ENCODE results near the gene MT1M. TPM values are rescaled to one million over a fixed set of nuclear protein-coding genes. Genes with fewer than 3 reads are reported as not detected.
A peak's percentile ranks its signal among the peaks of the same experiment; 100 is the strongest.

MT1M gene
- total RNA-seq, 1 experiment from 2014 or later, result 1.8 TPM

GRCh38 chr16:56594292-56594619, 38.2 kb upstream of the MT1M start:
- BruUV-seq (replicated peaks), result no TSS peak
- ChIA-PET CTCF (no interaction called here), POLR2A (no interaction called here)
- H3K27ac ChIP-seq (ENCODE audit: low read length), result no peak overlapping the region
- intact Hi-C loops (cut with micrococcal nuclease; ENCODE audit: unreplicated experiment) (no loop called here), in situ Hi-C loops (cut with HindIII; ENCODE audit: low pct_unique_long_range_greater_than_20kb, low sequenced_read_pairs) (no loop called here)
- DNase-seq (ENCODE audit: low read depth, low spot score) (no peak), ATAC-seq (no peak)
- no peak for TF ChIP-seq POLR2AphosphoS5 (IDR thresholded peaks at IDR 0.05; ENCODE audit: low read depth, low read length)
- H3K9me3 ChIP-seq (ENCODE audit: control insufficient read depth, insufficient read depth, low read depth, low read length), result no peaks in the 10 kb centered on the region
- H3K4me3 ChIP-seq (ENCODE audit: low read depth in 2 of 2, low read length in 2 of 2), result no peak overlapping the region
- no peaks in the 10 kb centered on the region for H3K36me3 ChIP-seq (ENCODE audit: control insufficient read depth, insufficient read depth, low read length)
- no peaks in the 10 kb centered on the region for H3K27me3 ChIP-seq (ENCODE audit: control insufficient read depth, insufficient read depth, low read length)
- H3K4me1 ChIP-seq (ENCODE audit: control insufficient read depth, insufficient read depth, low read length), result no peaks in the 10 kb centered on the region

DNA sequence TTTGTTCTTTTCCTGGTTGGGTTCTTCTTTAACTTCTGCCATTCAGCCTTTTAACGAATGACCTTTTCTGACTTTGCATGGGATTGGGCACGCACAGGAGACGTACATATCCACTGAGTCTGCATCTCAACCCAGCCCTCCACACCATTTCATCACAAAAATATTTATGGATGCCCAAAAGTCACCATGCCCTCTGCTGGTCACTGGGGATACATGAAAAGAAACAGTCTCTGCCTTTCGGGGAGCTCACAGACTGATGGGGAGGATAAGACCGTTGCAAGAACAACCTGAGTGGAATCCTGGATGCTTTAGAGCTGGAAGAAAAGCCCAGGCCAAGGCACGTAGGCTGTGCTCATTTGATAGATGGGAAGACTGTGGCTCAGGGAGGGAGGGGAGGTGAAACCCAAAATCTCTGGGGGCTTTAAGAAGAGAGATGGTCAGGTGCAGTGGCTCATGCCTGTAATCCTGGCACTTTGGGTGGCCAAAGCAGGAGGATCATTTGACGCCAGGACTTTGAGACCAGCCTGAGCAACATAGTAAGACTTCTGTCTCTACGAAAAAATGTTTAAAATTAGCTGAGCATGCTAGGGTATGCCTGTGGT, 32.0 kb upstream of the MT1M start:
- ATAC-seq (peak; percentile 82), DNase-seq (ENCODE audit: low read depth, low spot score) (no peak)
- H3K4me3 ChIP-seq (ENCODE audit: low read depth in 2 of 2, low read length in 2 of 2), result no peak overlapping the region; a peak in 1 of 4 replicates
- no peaks in the 10 kb centered on the region for H3K36me3 ChIP-seq (ENCODE audit: control insufficient read depth, insufficient read depth, low read length)
- TF ChIP-seq, protein P1, sequence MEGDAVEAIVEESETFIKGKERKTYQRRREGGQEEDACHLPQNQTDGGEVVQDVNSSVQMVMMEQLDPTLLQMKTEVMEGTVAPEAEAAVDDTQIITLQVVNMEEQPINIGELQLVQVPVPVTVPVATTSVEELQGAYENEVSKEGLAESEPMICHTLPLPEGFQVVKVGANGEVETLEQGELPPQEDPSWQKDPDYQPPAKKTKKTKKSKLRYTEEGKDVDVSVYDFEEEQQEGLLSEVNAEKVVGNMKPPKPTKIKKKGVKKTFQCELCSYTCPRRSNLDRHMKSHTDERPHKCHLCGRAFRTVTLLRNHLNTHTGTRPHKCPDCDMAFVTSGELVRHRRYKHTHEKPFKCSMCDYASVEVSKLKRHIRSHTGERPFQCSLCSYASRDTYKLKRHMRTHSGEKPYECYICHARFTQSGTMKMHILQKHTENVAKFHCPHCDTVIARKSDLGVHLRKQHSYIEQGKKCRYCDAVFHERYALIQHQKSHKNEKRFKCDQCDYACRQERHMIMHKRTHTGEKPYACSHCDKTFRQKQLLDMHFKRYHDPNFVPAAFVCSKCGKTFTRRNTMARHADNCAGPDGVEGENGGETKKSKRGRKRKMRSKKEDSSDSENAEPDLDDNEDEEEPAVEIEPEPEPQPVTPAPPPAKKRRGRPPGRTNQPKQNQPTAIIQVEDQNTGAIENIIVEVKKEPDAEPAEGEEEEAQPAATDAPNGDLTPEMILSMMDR (IDR thresholded peaks at IDR 0.05), result peak; percentile 79
- TF ChIP-seq TCF7L2 (IDR thresholded peaks at IDR 0.05; ENCODE audit: low read depth, low read length), result no peak
- peaks cover 8% of the 10 kb centered on the region for H3K4me1 ChIP-seq (ENCODE audit: control insufficient read depth, insufficient read depth, low read length)
- ChIA-PET POLR2A (no interaction called here), CTCF (interaction anchor here (0.6 to 1.1 kb wide), 5 partner anchors 14 to 114 kb away, joined by 3 to 12 read pairs (median 6); no protein-coding TSS in a partner anchor)
- H3K27ac ChIP-seq (ENCODE audit: low read length), result no peak overlapping the region
- in situ Hi-C loops (cut with HindIII; ENCODE audit: low pct_unique_long_range_greater_than_20kb, low sequenced_read_pairs) (no loop called here), intact Hi-C loops (cut with micrococcal nuclease; ENCODE audit: unreplicated experiment) (loop anchor here (2.0 kb wide), 1 partner anchor 86 kb away; no protein-coding TSS in a partner anchor)
- H3K9me3 ChIP-seq (ENCODE audit: control insufficient read depth, insufficient read depth, low read depth, low read length), result no peaks in the 10 kb centered on the region
- BruUV-seq (replicated peaks), result no TSS peak
- H3K27me3 ChIP-seq (ENCODE audit: control insufficient read depth, insufficient read depth, low read length), result no peaks in the 10 kb centered on the region

DNA sequence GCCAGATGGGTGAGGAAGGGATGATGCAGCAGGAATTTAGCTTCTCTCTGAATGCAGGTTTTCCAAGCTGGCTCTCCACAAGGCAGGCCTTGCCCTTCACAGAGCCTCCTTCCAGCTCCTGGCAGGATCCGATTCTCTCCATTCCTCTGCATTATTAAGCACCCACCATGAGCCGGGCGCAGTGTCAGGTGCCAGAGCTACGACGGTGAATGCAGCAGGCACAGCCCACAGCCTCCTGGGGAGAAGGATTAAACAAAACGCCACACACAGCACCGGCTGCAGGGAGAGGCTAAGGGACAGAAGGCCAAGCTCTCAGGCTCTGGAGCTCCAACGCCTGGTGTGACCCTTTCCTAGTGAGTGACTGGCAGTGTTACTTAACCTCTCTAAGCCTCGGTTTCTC, 31.1 kb upstream of the MT1M start:
- intact Hi-C loops (cut with micrococcal nuclease; ENCODE audit: unreplicated experiment), result loop anchor here (2.0 kb wide), 1 partner anchor 87 kb away; no protein-coding TSS in a partner anchor
- CTCF ChIA-PET, result interaction anchor here (0.6 to 1.1 kb wide), 4 partner anchors 24 to 87 kb away, joined by 3 to 8 read pairs (median 6); partner anchors contain the start of gene MT1E
- H3K4me3 ChIP-seq (ENCODE audit: low read depth in 2 of 2, low read length in 2 of 2), result no peak overlapping the region
- in situ Hi-C loops (cut with HindIII; ENCODE audit: low pct_unique_long_range_greater_than_20kb, low sequenced_read_pairs), result no loop called here
- DNase-seq (ENCODE audit: low read depth, low spot score), result no peak
- no peaks in the 10 kb centered on the region for H3K36me3 ChIP-seq (ENCODE audit: control insufficient read depth, insufficient read depth, low read length)
- H3K27ac ChIP-seq (ENCODE audit: low read length), result no peak overlapping the region
- no peaks in the 10 kb centered on the region for H3K27me3 ChIP-seq (ENCODE audit: control insufficient read depth, insufficient read depth, low read length)
- TF ChIP-seq REST (IDR thresholded peaks at IDR 0.05; ENCODE audit: insufficient read depth in 1 of 2, low read depth in 2 of 2, low read length in 1 of 2) (no peak), SIN3A (IDR thresholded peaks at IDR 0.05; ENCODE audit: borderline replicate concordance, insufficient read depth, low read depth, low read length) (no peak), TCF7L2 (IDR thresholded peaks at IDR 0.05; ENCODE audit: low read depth, low read length) (no peak), POLR2AphosphoS5 (IDR thresholded peaks at IDR 0.05; ENCODE audit: low read depth, low read length) (no peak)
- TF ChIP-seq, protein P1 (IDR thresholded peaks at IDR 0.05), result no peak
- ATAC-seq, result peak; percentile 36; the same call in 1 of the 2 replicates
- no TSS peak for BruUV-seq (replicated peaks)
- POLR2A ChIA-PET, result interaction anchor here (0.6 kb wide), 1 partner anchor 72 kb away, joined by 3 read pairs; no protein-coding TSS in a partner anchor
- no peaks in the 10 kb centered on the region for H3K9me3 ChIP-seq (ENCODE audit: control insufficient read depth, insufficient read depth, low read depth, low read length)
- H3K4me1 ChIP-seq (ENCODE audit: control insufficient read depth, insufficient read depth, low read length), result peaks cover 16% of the 10 kb centered on the region

Data from Panc1 (cell line).